Cardiac muscle cell (in vitro differentiated cells and primary cell): ENCODE measurements around the gene MT1E. TPM values are rescaled to one million over a fixed set of nuclear protein-coding genes. Genes with fewer than 3 reads are reported as not detected.

Experiments used
- DNase-seq, 2 donors: peaks; one replicate each; pipeline versions ENCODE4 v3.0.0 to v3.0.0-alpha.2; 2010 to 2017; ENCODE audit warnings: low read depth in 1 of 2, low spot score in 1 of 2
- H3K27ac ChIP-seq: fragments of 200-600 bp; sonication (generic); 2 replicates; pipeline ENCODE4 v1.5.1; 2016
- H3K27me3 ChIP-seq: fragments of 200-600 bp; sonication (generic); 2 replicates; pipeline ENCODE4 v1.6.0; 2016; ENCODE audit warnings: control low read depth
- H3K36me3 ChIP-seq: fragments of 200-600 bp; sonication (generic); 2 replicates; pipeline ENCODE4 v1.5.1; 2016; ENCODE audit warnings: control low read depth
- H3K4me1 ChIP-seq: fragments of 200-600 bp; sonication (generic); 2 replicates; pipeline ENCODE4 v1.8.1; 2017; ENCODE audit warnings: low read depth, mild to moderate bottlenecking, mixed run types
- H3K4me3 ChIP-seq: fragments of 200-600 bp; sonication (generic); 2 replicates; pipeline ENCODE4 v1.5.1; 2016; ENCODE audit warnings: mild to moderate bottlenecking
- H3K9me3 ChIP-seq: fragments of 200-600 bp; sonication (generic); 2 replicates; pipeline ENCODE4 v1.5.1; 2017; ENCODE audit warnings: low read depth, mild to moderate bottlenecking, control low read depth
- polyA plus RNA-seq: library from polyadenylated mRNA; unstranded; fragments of >200 nt; fragmentation: Nextera tagmentation; extraction: Ambion mirVana; gene quantifications from 2 replicates; pipeline ENCODE4 v1.2.1, GENCODE V29; 2016
- total RNA-seq: library from RNA; depleted of rRNA; stranded (reverse); fragments of >200 nt; gene quantifications from 2 replicates; pipeline ENCODE4 v1.2.3, GENCODE V29; 2016
- TF ChIP-seq, protein P1 (sequence below): IDR thresholded peaks from 2 replicates; pipeline ENCODE4 v1.5.1; 2012; ENCODE audit warnings: low read depth, mild to moderate bottlenecking, low read length

Gene MT1E
- total and polyA plus RNA-seq, 2 experiments from 2014 or later: 3.6 to 4.7 TPM

DNA sequence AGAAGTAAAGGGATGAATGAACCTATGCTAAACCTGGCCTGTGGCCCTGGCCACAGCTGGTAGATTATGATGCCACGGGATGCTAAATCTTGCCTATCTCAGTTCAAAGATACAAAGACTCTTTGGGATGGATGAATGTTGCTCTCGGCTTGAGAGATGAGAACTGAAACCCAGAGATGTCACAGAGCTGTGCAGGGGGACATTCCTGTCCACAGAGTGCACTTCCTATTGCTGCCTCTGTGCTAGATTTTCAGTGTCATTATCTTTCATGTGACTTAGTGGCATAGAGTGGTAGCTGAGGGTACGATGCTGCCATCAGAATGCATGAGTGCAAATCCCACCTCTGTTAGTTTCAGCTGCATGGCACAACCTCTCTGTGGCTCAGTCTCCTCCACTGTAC, 4.6 kb downstream of the MT1E start:
- Histone ChIP-seq H3K27me3 (peaks cover 100% of the 10 kb centered on the region), H3K27ac (no peak overlapping the region), H3K4me3 (no peak overlapping the region), H3K36me3 (no peaks in the 10 kb centered on the region), H3K4me1 (peaks cover 5% of the 10 kb centered on the region), H3K9me3 (no peaks in the 10 kb centered on the region)
- TF ChIP-seq, protein P1, sequence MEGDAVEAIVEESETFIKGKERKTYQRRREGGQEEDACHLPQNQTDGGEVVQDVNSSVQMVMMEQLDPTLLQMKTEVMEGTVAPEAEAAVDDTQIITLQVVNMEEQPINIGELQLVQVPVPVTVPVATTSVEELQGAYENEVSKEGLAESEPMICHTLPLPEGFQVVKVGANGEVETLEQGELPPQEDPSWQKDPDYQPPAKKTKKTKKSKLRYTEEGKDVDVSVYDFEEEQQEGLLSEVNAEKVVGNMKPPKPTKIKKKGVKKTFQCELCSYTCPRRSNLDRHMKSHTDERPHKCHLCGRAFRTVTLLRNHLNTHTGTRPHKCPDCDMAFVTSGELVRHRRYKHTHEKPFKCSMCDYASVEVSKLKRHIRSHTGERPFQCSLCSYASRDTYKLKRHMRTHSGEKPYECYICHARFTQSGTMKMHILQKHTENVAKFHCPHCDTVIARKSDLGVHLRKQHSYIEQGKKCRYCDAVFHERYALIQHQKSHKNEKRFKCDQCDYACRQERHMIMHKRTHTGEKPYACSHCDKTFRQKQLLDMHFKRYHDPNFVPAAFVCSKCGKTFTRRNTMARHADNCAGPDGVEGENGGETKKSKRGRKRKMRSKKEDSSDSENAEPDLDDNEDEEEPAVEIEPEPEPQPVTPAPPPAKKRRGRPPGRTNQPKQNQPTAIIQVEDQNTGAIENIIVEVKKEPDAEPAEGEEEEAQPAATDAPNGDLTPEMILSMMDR: no peak
- no peak for DNase-seq

DNA sequence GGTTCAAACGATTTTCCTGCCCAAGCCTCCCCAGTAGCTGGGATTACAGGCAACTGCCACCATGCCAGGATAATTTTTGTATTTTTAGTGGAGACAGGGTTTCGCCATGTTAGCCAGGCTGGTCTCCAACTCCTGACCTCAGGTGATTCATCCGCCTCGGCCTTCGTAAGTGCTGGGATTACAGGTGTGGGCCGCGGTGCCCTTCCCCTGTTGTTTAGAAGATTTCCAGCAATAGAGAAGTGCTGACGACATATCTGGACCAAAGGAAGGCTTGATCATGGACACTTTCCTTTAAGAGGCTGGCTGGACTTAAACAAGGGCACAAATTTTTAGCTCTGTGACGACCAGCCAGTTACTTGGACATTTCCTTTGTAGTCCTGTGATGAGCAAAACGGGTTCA, 5.6 kb downstream of the MT1E start:
- TF ChIP-seq, protein P1: no peak
- Histone ChIP-seq H3K27ac (no peak overlapping the region), H3K4me1 (no peaks in the 10 kb centered on the region)

GRCh38 chr16:56631832-56632155, 6.2 kb downstream of the MT1E start:
- Histone ChIP-seq H3K4me1 (no peaks in the 10 kb centered on the region), H3K4me3 (peak overlapping the region; percentile 20), H3K9me3 (no peaks in the 10 kb centered on the region), H3K36me3 (no peaks in the 10 kb centered on the region), H3K27ac (no peak overlapping the region), H3K27me3 (peaks cover 100% of the 10 kb centered on the region)
- DNase-seq: peak in 1 of 2 donors; percentile 31
- TF ChIP-seq, protein P1: no peak

More for the DNA sequence above, 5.6 kb downstream of the MT1E start:
- Histone ChIP-seq H3K4me3 (no peak overlapping the region), H3K9me3 (no peaks in the 10 kb centered on the region), H3K36me3 (no peaks in the 10 kb centered on the region), H3K27me3 (peaks cover 100% of the 10 kb centered on the region)
- no peak for DNase-seq

GRCh38 chr16:56632156-56632847, 6.7 kb downstream of the MT1E start, which contains the start of gene MT1M:
Gene MT1M, plus strand, starts transcription at chr16:56632659. Its CDS starts 73 bp downstream, at chr16:56632732.
- TF ChIP-seq, protein P1: no peak
- Histone ChIP-seq H3K27ac (no peak within 1 kb of the TSS), H3K9me3 (no peaks in the 10 kb centered on the region), H3K27me3 (peaks cover 100% of the 10 kb centered on the region), H3K36me3 (no peaks in the 10 kb centered on the region), H3K4me3 (peak within 1 kb of the TSS; percentile 20), H3K4me1 (no peaks in the 10 kb centered on the region)
- peak; percentile 21 to 28 for DNase-seq

DNA sequence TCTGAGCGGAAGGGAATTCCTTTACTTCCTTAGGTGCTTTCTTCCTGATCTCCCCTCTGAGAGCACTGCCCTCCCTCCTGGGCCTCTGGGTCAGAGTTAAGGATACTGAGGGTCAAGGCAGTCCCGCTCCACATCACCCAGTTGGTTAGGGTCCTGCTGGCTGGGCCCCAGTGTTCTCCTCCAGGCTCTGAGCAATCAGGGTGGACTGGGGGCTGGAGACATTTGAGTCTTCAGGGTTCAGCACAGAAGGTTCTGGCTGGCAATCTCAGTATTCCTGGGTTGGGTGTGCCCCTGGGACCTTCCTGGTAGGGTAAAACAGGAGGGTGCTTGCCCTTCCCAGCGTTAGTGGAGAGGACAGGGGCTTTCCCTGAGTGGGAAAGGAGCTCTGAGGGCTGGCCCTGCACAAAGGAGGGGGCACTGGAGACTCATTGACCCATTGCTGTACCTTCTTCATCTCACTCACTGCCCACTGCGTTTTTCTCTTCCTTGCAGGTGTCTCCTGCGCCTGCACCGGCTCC, 7.3 kb downstream of the MT1E start:
- Histone ChIP-seq H3K27ac (no peak overlapping the region), H3K27me3 (peaks cover 100% of the 10 kb centered on the region), H3K4me3 (peak overlapping the region; percentile 20), H3K9me3 (no peaks in the 10 kb centered on the region), H3K4me1 (no peaks in the 10 kb centered on the region), H3K36me3 (no peaks in the 10 kb centered on the region)
- TF ChIP-seq, protein P1: no peak
- DNase-seq: no peak
